Amniotic stem cell (primary cell): Measurements from ENCODE around the gene G0S2.

Source experiments
- DNase-seq: peaks from one replicate; lab custom pipeline; 2025; lab: John Stamatoyannopoulos, UW

The G0S2 gene

DNA sequence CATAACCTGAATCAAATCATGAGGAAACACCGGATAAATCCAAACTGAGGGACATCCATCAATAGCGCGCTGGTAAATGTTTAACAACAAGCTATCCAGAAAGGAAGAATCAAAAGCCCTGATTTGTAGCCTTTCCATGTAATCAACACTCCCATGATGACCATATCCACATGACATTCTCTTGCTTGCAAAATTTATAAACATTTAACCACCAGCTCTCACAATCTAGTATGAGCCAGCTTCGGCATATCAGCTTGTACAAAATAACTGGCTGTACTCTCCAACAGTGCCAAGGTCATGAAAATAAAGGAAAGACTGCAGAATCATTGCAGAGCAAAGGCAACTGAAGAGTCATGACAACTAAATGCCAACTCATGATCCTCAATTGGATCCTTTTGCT lies 45.1 kb downstream of the G0S2 start:
- DNase-seq = no peak

GRCh38 chr1:209720826-209721225 lies 45.6 kb downstream of the G0S2 start:
- DNase-seq = no peak

- DNase-seq = no peak
Observed at GRCh38 chr1:209721323-209721722, 46.1 kb downstream of the G0S2 start.

DNA sequence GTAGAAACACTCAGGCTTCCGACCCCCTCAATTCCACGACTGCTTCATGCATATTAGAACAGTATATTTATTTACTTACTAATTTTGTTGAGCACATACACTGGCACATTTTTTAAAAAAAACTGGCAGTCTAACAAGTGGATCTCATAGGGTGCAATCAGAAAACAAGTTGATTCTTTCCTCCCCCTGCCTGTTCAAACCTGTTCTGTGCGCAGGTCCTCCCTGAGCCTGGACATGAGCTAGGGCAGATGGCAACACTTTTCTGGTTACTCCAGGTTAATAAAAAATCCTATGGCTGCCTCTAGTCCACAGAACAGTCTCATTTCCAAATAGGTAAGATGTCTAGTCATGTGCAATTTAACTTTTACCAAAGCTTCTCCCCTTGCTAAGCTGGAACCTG lies 48.1 kb downstream of the G0S2 start:
- DNase-seq = no peak

DNA sequence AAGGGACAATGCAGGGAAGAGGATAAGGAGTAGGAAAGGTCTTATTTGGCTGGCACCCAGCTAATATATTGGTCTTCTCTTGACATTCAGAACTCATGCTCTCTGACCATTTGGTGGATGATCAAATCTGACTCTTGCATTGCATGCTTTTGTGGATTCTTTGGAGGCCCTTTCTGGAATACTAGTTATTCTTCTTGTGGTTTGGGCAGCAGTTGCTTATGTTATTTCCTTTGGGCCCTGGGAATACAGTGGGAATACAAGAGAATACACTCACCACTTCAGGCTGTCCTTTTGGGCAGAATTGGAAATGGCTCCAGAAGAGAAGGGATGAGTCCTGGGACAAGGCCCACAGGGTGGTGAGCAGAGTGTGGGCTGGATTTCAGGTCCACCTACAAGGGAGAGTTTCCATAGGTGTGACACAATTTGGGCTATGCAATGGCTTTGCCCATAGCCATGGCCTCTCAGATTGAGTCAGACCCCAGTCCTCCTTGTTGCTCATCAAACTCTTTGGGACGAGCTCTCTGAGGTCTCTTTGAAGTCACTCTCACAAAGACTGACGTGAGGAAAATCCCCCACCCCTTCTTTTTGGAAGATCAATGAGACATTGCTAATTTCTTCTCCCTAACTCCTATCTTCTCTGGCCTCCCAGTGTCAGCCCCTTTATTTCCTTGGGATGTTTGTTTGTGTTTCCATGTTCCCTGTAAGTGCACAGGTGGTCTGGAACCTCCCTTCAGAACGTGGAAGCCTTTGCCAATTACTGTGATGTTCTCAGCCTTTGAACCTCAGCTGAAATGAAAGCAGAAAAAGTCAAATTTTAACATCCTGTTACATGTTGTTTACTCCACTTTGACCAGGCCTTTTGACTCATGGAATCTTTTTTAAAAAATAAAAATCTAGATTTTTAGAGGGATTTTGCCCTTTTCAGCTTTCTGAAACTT lies 48.8 kb downstream of the G0S2 start:
- no peak for DNase-seq
